ENCODE measurements around the gene MDK.

DNA sequence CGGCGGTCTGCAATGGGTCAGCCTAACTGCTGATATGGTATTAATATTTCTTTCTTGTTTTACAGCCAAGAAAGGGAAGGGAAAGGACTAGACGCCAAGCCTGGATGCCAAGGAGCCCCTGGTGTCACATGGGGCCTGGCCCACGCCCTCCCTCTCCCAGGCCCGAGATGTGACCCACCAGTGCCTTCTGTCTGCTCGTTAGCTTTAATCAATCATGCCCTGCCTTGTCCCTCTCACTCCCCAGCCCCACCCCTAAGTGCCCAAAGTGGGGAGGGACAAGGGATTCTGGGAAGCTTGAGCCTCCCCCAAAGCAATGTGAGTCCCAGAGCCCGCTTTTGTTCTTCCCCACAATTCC is 1.9 kb downstream of the MDK start:
- TF ChIP-seq, protein P1, sequence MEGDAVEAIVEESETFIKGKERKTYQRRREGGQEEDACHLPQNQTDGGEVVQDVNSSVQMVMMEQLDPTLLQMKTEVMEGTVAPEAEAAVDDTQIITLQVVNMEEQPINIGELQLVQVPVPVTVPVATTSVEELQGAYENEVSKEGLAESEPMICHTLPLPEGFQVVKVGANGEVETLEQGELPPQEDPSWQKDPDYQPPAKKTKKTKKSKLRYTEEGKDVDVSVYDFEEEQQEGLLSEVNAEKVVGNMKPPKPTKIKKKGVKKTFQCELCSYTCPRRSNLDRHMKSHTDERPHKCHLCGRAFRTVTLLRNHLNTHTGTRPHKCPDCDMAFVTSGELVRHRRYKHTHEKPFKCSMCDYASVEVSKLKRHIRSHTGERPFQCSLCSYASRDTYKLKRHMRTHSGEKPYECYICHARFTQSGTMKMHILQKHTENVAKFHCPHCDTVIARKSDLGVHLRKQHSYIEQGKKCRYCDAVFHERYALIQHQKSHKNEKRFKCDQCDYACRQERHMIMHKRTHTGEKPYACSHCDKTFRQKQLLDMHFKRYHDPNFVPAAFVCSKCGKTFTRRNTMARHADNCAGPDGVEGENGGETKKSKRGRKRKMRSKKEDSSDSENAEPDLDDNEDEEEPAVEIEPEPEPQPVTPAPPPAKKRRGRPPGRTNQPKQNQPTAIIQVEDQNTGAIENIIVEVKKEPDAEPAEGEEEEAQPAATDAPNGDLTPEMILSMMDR (IDR thresholded peaks at IDR 0.05; ENCODE audit: low read depth, low read length), result no peak
- TF ChIP-seq, protein P2, sequence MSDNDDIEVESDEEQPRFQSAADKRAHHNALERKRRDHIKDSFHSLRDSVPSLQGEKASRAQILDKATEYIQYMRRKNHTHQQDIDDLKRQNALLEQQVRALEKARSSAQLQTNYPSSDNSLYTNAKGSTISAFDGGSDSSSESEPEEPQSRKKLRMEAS (IDR thresholded peaks at IDR 0.05; ENCODE audit: low read depth, low read length), result no peak
- no peak for TF ChIP-seq POLR2A (IDR thresholded peaks at IDR 0.05; ENCODE audit: extremely low read depth, insufficient read length)
- no peak for TF ChIP-seq MYC (IDR thresholded peaks at IDR 0.05; ENCODE audit: low read depth, low read length)

Data from NB4 (cell line).